Stimulated activated CD4-positive, alpha-beta T cell treated with anti-CD3 and anti-CD28 coated beads, TNF-alpha, amount 100 ng/mL, for 48 hours (primary cell): ENCODE data around the gene TMEM107.

Experiments
- DNase-seq, 3 donors: peaks; one replicate each; pipeline ENCODE4 v3.0.0-alpha.2; 2020; ENCODE audit warnings: low read depth in 3 of 3

TMEM107 gene

GRCh38 chr17:8162233-8162996, 13.8 kb downstream of the TMEM107 start, which contains the start of gene VAMP2:
Gene VAMP2, minus strand, starts transcription at chr17:8162948. Its CDS starts 69 bp downstream, at chr17:8162879.
- DNase-seq = peak in 2 of 3 donors; percentile 66 to 72

GRCh38 chr17:8161289-8162232, 14.6 kb downstream of the TMEM107 start:
- DNase-seq = no peak

GRCh38 chr17:8160741-8161221, 15.4 kb downstream of the TMEM107 start:
- no peak for DNase-seq

GRCh38 chr17:8160224-8160577, 16.0 kb downstream of the TMEM107 start:
- DNase-seq = no peak

GRCh38 chr17:8159459-8160223, 16.5 kb downstream of the TMEM107 start:
- no peak for DNase-seq

GRCh38 chr17:8159032-8159400, 17.2 kb downstream of the TMEM107 start:
- no peak for DNase-seq

GRCh38 chr17:8158267-8159031, 17.7 kb downstream of the TMEM107 start:
- peak; percentile 76 to 83 (median 82) for DNase-seq

- peak; percentile 100 for DNase-seq
These were observed 19.8 kb downstream of the TMEM107 start for GRCh38 chr17:8156246-8156992.

- DNase-seq = no peak
These were observed 20.3 kb downstream of the TMEM107 start for GRCh38 chr17:8155996-8156245.

- no peak for DNase-seq
These were observed 20.8 kb downstream of the TMEM107 start for GRCh38 chr17:8155231-8155995.

- no peak for DNase-seq
These were observed 21.5 kb downstream of the TMEM107 start for GRCh38 chr17:8154608-8155155.

GRCh38 chr17:8153957-8154607, 22.1 kb downstream of the TMEM107 start:
- peak; percentile 81 to 84 (median 82) for DNase-seq

GRCh38 chr17:8153525-8153956, 22.6 kb downstream of the TMEM107 start:
- no peak for DNase-seq

GRCh38 chr17:8153031-8153451, 23.1 kb downstream of the TMEM107 start:
- no peak for DNase-seq

GRCh38 chr17:8152112-8152775, 23.9 kb downstream of the TMEM107 start, which contains the start of gene PER1:
Gene PER1, minus strand, starts transcription at chr17:8152404. Its CDS starts 1,698 bp downstream, at chr17:8150706.
- peak; percentile 80 to 91 (median 87) for DNase-seq

- DNase-seq = no peak
These were observed 24.5 kb downstream of the TMEM107 start for GRCh38 chr17:8151641-8152111.

- DNase-seq = peak; percentile 70 to 79 (median 72)
These were observed 25.0 kb downstream of the TMEM107 start for GRCh38 chr17:8151120-8151640.
